SK-N-SH (cell line): Measurements from ENCODE around the gene PRCC. TPM values are rescaled to one million over a fixed set of nuclear protein-coding genes. Genes with fewer than 3 reads are reported as not detected.

Experiments
- CTCF ChIA-PET: fragments of 300-600, 350-600 bp; formaldehyde crosslinking; extraction: SDS; loops from one replicate; lab custom pipeline; 2021; lab: Yijun Ruan, JAX
- POLR2A ChIA-PET: fragments of 350-600 bp; sonication (Branson Sonifier 250); formaldehyde crosslinking; extraction: SDS; loops from one replicate; lab custom pipeline; 2020; ENCODE audit warnings: antibody characterized with exemption, inconsistent platforms; lab: Yijun Ruan, JAX
- DNase-seq: peaks from one replicate; pipeline ENCODE4 v3.0.0; 2012
- H2AFZ ChIP-seq: fragments of 200-600 bp; sonication (generic); 2 replicates; pipeline ENCODE4 v1.8.1; 2016; ENCODE audit warnings: antibody characterized with exemption, mild to moderate bottlenecking, low read depth
- H3F3A ChIP-seq: fragments of 200-600 bp; sonication (generic); replicated peaks from 2 replicates; pipeline ENCODE3; 2016; ENCODE audit warnings: antibody characterized with exemption, mild to moderate bottlenecking; ENCODE audit not compliant: insufficient read depth
- H3K27ac ChIP-seq, 2 experiments: fragments of 200-500 bp in 1 of 2; fragments of 200-600 bp in 1 of 2; sonication (Bioruptor generic) in 1 of 2; sonication (generic), shearing (Covaris generic) in 1 of 2; 2 replicates each; pipeline versions ENCODE4 v1.5.1 to v1.6.1; 2014 to 2016; ENCODE audit warnings: low read depth in 2 of 2, inconsistent platforms in 1 of 2, low read length in 1 of 2, mild to moderate bottlenecking in 1 of 2, mixed read lengths in 1 of 2
- H3K27me3 ChIP-seq: fragments of 200-600 bp; sonication (generic), shearing (Covaris generic); 2 replicates; pipeline ENCODE4 v1.6.1; 2016; ENCODE audit warnings: mixed run types; ENCODE audit not compliant: insufficient read depth
- H3K36me3 ChIP-seq, 2 experiments: fragments of 200-500 bp in 1 of 2; fragments of 200-600 bp in 1 of 2; sonication (Bioruptor generic) in 1 of 2; sonication (generic) in 1 of 2; replicated peaks in 1 of 2; 2 replicates each; pipeline versions ENCODE3 to v1.5.1; 2014 to 2016; ENCODE audit warnings: low read length in 1 of 2, mild to moderate bottlenecking in 1 of 2; ENCODE audit not compliant: insufficient read depth in 2 of 2, control insufficient read depth in 1 of 2
- H3K4me1 ChIP-seq, 2 experiments: fragments of 200-500 bp in 1 of 2; fragments of 200-600 bp in 1 of 2; sonication (Bioruptor generic) in 1 of 2; sonication (generic), shearing (Covaris generic) in 1 of 2; 2 replicates each; pipeline versions ENCODE4 v1.5.1 to v1.6.1; 2014 to 2016; ENCODE audit warnings: low read depth in 1 of 2, low read length in 1 of 2, mixed run types in 1 of 2; ENCODE audit not compliant: insufficient read depth in 2 of 2, control insufficient read depth in 1 of 2
- H3K4me2 ChIP-seq: fragments of 200-600 bp; sonication (generic), shearing (Covaris generic); 2 replicates; pipeline ENCODE4 v1.6.1; 2017; ENCODE audit warnings: mixed run types
- H3K4me3 ChIP-seq, 2 experiments: fragments of 200-500 bp in 1 of 2; fragments of 200-600 bp in 1 of 2; sonication (Bioruptor generic) in 1 of 2; sonication (generic), shearing (Covaris generic) in 1 of 2; 2 replicates each; pipeline versions ENCODE4 v1.5.1 to v1.8.1; 2014 to 2016; ENCODE audit warnings: low read depth in 2 of 2, inconsistent platforms in 1 of 2, low read length in 1 of 2, mild to moderate bottlenecking in 1 of 2, mixed read lengths in 1 of 2, moderate library complexity in 1 of 2
- H3K79me2 ChIP-seq: fragments of 200-600 bp; sonication (generic); 2 replicates; pipeline ENCODE4 v1.8.1; 2017; ENCODE audit warnings: mild to moderate bottlenecking; ENCODE audit not compliant: insufficient read depth
- H3K9ac ChIP-seq: fragments of 200-600 bp; sonication (generic); 2 replicates; pipeline ENCODE4 v1.6.1; 2017; ENCODE audit warnings: mixed run types
- H3K9me2 ChIP-seq: fragments of 200-600 bp; sonication (generic); 2 replicates; pipeline ENCODE4 v1.6.1; 2017; ENCODE audit warnings: mixed run types
- H3K9me3 ChIP-seq: fragments of 200-600 bp; sonication (generic); 2 replicates; pipeline ENCODE4 v1.6.1; 2017; ENCODE audit warnings: mixed run types, mild to moderate bottlenecking, moderate library complexity
- H4K20me1 ChIP-seq: fragments of 200-600 bp; sonication (generic); 2 replicates; pipeline ENCODE4 v1.6.1; 2017; ENCODE audit warnings: mild to moderate bottlenecking, mixed run types; ENCODE audit not compliant: insufficient read depth
- ELF1 ChIP-seq: IDR thresholded peaks from 2 replicates; pipeline ENCODE4 v1.4.0; 2012
- GABPA ChIP-seq: IDR thresholded peaks from 2 replicates; pipeline ENCODE4 v1.4.0; 2012; ENCODE audit warnings: low read depth, mild to moderate bottlenecking
- GATA2 ChIP-seq: sonication (generic); formaldehyde crosslinking; IDR thresholded peaks from 2 replicates; pipeline ENCODE4 v1.5.0; 2020; ENCODE audit warnings: mild to moderate bottlenecking, missing genetic modification reagents
- IRF3 ChIP-seq: fragments of 150-350 bp; IDR thresholded peaks from 2 replicates; pipeline ENCODE4 v1.6.1; 2016; ENCODE audit warnings: mild to moderate bottlenecking, low read depth, low read length
- MXI1 ChIP-seq: IDR thresholded peaks from 2 replicates; pipeline ENCODE4 v1.6.1; 2012; ENCODE audit warnings: mild to moderate bottlenecking, low read depth, low read length, improper control_type of control experiment
- RFX5 ChIP-seq: IDR thresholded peaks from 2 replicates; pipeline ENCODE4 v1.6.1; 2012; ENCODE audit warnings: mild to moderate bottlenecking, improper control_type of control experiment, low read length
- SIN3A ChIP-seq: IDR thresholded peaks from 2 replicates; pipeline ENCODE4 v1.6.1; 2012; ENCODE audit warnings: low read depth, mild to moderate bottlenecking, low read length, moderate library complexity, borderline replicate concordance
- TAF1 ChIP-seq: IDR thresholded peaks from 2 replicates; pipeline ENCODE4 v1.6.1; 2012; ENCODE audit warnings: low read depth, mild to moderate bottlenecking, low read length, moderate library complexity, borderline replicate concordance
- WGBS: methylation state at CpG from one replicate; pipeline ENCODE4 v1.1.6; 2017; ENCODE audit warnings: low lambda C conversion rate; 5-methylcytosine and 5-hydroxymethylcytosine counted together
- polyA plus RNA-seq, 3 experiments: library from polyadenylated mRNA; depleted of rRNA; stranded (reverse); fragments of >200 nt; gene quantifications; 2 replicates each; pipeline ENCODE4 v1.2.3, GENCODE V29; 2012

Gene PRCC
- polyA plus RNA-seq, 1 of the 3 experiments (the other 2 are of a cell fraction): 39.2 TPM

- peaks cover 21% of the 10 kb centered on the region for H4K20me1 ChIP-seq
- no peaks in the 10 kb centered on the region for H3K27me3 ChIP-seq
- peaks cover 69% of the 10 kb centered on the region for H3K79me2 ChIP-seq
- peak overlapping the region; percentile 89 for H3K4me2 ChIP-seq
- CTCF ChIA-PET: interaction anchor here (1.0 to 9.5 kb wide), 13 partner anchors 21 to 383 kb away, joined by 3 to 64 read pairs (median 4); partner anchors contain the start of genes INSRR, ISG20L2, METTL25B and NTRK1
- peaks cover 18 to 19% of the 10 kb centered on the region in 2 experiments for H3K36me3 ChIP-seq
- H3K27ac ChIP-seq: peak overlapping the region; percentile 77 to 90
- WGBS: 3% methylated on average over 14 of the region's 31 CpGs
- TF ChIP-seq ELF1: no peak
- peak; percentile 87 for TF ChIP-seq MXI1
- peak; percentile 57; the same call in 1 of the 2 replicates for TF ChIP-seq SIN3A
- H3K9me3 ChIP-seq: no peaks in the 10 kb centered on the region
- H3K4me3 ChIP-seq: peak overlapping the region; percentile 72 to 86
- H3K4me1 ChIP-seq: peaks cover 28 to 30% of the 10 kb centered on the region in 2 experiments; a peak in 3 of 4 replicates
- DNase-seq: peak; percentile 63
- H2AFZ ChIP-seq: no peak overlapping the region
- H3K9ac ChIP-seq: peak overlapping the region; percentile 95
- H3K9me2 ChIP-seq: no peaks in the 10 kb centered on the region
- POLR2A ChIA-PET: interaction anchor here (1.0 to 3.9 kb wide), 5 partner anchors 16 to 79 kb away, joined by 3 to 27 read pairs (median 6); partner anchors contain the start of genes HDGF and MRPL24
- H3F3A ChIP-seq: no peaks in the 10 kb centered on the region
Observed at GRCh38 chr1:156767879-156768604, 707 bp downstream of the PRCC start.

- POLR2A ChIA-PET: interaction anchor here (1.5 to 3.9 kb wide), 3 partner anchors 17 to 79 kb away, joined by 4 to 26 read pairs (median 6); partner anchors contain the start of genes HDGF and MRPL24
- Histone ChIP-seq H3K9ac (peak overlapping the region; percentile 95), H3K9me2 (no peaks in the 10 kb centered on the region), H3K27me3 (no peaks in the 10 kb centered on the region), H3K4me2 (peak overlapping the region; percentile 89), H3K9me3 (no peaks in the 10 kb centered on the region), H3K4me1 (peaks cover 29 to 35% of the 10 kb centered on the region in 2 experiments; a peak in 3 of 4 replicates), H3K27ac (peak overlapping the region; percentile 77 to 90; a peak in 3 of 4 replicates), H3K4me3 (peak overlapping the region; percentile 72 to 86), H3F3A (no peaks in the 10 kb centered on the region), H3K36me3 (peaks cover 19 to 22% of the 10 kb centered on the region in 2 experiments), H3K79me2 (peaks cover 76% of the 10 kb centered on the region), H2AFZ (no peak overlapping the region), H4K20me1 (peaks cover 27% of the 10 kb centered on the region)
- 27% methylated on average over 8 of the region's 8 CpGs for WGBS
- no peak for DNase-seq
- CTCF ChIA-PET: interaction anchor here (0.6 to 9.5 kb wide), 15 partner anchors 28 to 383 kb away, joined by 3 to 64 read pairs (median 6); partner anchors contain the start of genes INSRR, ISG20L2, METTL25B and NES
- no peak; the same call in 1 of the 2 replicates for TF ChIP-seq GATA2 (CRISPR knock-in tag)
- no peak for TF ChIP-seq RFX5
- TF ChIP-seq IRF3: no peak
- TF ChIP-seq TAF1: no peak
- TF ChIP-seq GABPA: 0 out of 2 replicates have a peak, but pooled peaks have one; percentile 19
Observed at GRCh38 chr1:156768610-156769295, 1.4 kb downstream of the PRCC start.
